ENCODE results near the gene ATF4. TPM values are rescaled to one million over a fixed set of nuclear protein-coding genes. Genes with fewer than 3 reads are reported as not detected.

Gene ATF4
- total RNA-seq, 1 donor from 2014 or later, result 327 TPM

DNA sequence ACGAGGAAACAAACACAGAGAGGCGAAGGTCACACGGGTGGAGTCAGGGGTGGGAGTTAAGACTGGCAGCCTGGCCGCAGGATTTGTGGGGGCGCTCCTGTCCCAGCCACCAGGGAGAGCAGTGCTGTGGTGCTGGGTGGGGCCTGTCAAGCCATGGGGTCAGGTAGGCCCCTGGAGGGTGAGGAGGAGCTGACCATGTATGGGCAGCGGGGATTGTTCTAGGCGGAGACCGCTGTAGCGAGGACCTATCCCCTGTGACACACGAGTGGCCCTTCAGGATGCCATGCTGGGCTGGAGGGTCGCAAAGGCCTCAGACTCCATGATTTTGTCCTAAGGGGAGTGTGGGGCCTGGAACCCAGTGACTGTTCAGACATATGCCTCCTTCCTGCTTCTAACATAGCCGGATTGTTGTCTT, 13.7 kb downstream of the ATF4 start:
- Histone ChIP-seq H3K27me3 (no peaks in the 10 kb centered on the region), H3K9me3 (no peaks in the 10 kb centered on the region), H3K4me1 (peaks cover 34% of the 10 kb centered on the region), H3K27ac (no peak overlapping the region), H3K36me3 (peaks cover 15% of the 10 kb centered on the region), H3K4me3 (no peak overlapping the region)
- DNase-seq, result no peak
- intact Hi-C loops (cut with DNase I), result loop anchor here (5.0 kb wide), 1 partner anchor 37 kb away; no protein-coding TSS in a partner anchor
- TF ChIP-seq, protein P1, sequence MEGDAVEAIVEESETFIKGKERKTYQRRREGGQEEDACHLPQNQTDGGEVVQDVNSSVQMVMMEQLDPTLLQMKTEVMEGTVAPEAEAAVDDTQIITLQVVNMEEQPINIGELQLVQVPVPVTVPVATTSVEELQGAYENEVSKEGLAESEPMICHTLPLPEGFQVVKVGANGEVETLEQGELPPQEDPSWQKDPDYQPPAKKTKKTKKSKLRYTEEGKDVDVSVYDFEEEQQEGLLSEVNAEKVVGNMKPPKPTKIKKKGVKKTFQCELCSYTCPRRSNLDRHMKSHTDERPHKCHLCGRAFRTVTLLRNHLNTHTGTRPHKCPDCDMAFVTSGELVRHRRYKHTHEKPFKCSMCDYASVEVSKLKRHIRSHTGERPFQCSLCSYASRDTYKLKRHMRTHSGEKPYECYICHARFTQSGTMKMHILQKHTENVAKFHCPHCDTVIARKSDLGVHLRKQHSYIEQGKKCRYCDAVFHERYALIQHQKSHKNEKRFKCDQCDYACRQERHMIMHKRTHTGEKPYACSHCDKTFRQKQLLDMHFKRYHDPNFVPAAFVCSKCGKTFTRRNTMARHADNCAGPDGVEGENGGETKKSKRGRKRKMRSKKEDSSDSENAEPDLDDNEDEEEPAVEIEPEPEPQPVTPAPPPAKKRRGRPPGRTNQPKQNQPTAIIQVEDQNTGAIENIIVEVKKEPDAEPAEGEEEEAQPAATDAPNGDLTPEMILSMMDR (IDR thresholded peaks at IDR 0.05), result no peak
- ATAC-seq, result no peak

DNA sequence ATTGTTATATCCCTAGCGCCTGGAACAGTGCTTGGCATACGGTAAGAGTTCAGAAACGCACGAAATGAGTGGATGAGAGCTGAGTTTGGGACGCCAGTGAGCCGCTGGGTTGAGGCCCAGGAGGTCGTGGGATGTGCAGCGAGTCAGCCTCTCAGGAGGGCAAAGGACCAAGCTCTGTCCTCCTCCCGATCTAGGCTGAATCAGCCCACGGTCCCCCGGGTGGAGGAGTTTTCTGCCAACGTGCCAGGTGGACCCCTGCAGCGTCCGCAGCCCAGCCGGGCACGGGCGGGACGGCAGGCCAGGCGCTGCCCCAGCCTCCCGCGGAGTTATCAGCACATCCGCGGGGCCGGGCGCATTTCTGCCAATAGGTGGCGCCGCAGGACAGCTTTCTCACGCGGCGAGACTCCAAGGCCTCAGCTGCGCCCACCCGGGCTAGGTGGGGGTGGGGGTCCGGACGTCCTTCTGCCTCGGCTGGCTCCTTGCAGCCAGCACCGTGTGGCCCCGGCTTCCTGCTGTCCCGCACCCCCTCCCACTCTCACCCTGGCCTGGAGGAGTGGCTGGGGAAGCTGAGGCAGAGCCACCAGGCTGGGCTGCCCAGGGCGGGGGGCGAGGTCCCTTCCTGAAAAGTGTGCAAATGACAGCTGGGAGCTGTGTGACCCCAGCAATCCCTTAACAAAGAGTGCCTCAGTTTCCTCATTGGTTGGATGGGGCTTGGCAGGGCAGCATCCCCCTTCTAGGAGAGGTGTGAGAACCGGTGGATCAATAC, 14.4 kb downstream of the ATF4 start:
- H3K36me3 ChIP-seq, result peaks cover 10% of the 10 kb centered on the region
- H3K27ac ChIP-seq, result no peak overlapping the region
- H3K4me3 ChIP-seq, result no peak overlapping the region
- intact Hi-C loops (cut with DNase I), result loop anchor here (5.0 kb wide), 2 partner anchors 37 to 488 kb away; no protein-coding TSS in a partner anchor
- ATAC-seq (peak; percentile 56), DNase-seq (peak; percentile 89)
- TF ChIP-seq, protein P1 (IDR thresholded peaks at IDR 0.05), result peak; percentile 96
- H3K4me1 ChIP-seq, result peaks cover 27% of the 10 kb centered on the region
- no peaks in the 10 kb centered on the region for H3K27me3 ChIP-seq
- H3K9me3 ChIP-seq, result no peaks in the 10 kb centered on the region

DNA sequence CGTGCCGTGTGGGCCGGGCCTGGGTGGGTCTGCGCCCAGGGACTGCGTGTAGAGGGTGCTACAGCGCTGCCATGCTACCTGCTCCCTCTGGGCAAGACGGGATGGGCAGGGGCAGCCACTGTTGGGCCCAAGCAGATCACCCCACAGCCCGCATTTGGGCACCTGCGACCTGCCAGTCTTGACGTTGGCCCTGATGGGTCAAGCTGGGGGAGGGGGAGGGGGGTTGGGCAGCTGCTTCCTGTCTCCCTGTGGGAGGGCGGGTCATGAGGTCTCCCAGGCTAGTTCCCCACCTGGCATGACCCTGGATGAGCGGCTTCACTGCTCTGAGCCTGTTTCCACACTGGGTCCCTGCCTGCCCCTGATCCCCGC, 15.0 kb downstream of the ATF4 start:
- ATAC-seq (no peak), DNase-seq (no peak)
- Histone ChIP-seq H3K36me3 (peaks cover 4% of the 10 kb centered on the region), H3K4me1 (peaks cover 21% of the 10 kb centered on the region), H3K4me3 (no peak overlapping the region), H3K27me3 (no peaks in the 10 kb centered on the region), H3K27ac (no peak overlapping the region), H3K9me3 (no peaks in the 10 kb centered on the region)
- TF ChIP-seq, protein P1 (IDR thresholded peaks at IDR 0.05), result no peak
- intact Hi-C loops (cut with DNase I), result loop anchor here (5.0 kb wide), 1 partner anchor 487 kb away; no protein-coding TSS in a partner anchor

DNA sequence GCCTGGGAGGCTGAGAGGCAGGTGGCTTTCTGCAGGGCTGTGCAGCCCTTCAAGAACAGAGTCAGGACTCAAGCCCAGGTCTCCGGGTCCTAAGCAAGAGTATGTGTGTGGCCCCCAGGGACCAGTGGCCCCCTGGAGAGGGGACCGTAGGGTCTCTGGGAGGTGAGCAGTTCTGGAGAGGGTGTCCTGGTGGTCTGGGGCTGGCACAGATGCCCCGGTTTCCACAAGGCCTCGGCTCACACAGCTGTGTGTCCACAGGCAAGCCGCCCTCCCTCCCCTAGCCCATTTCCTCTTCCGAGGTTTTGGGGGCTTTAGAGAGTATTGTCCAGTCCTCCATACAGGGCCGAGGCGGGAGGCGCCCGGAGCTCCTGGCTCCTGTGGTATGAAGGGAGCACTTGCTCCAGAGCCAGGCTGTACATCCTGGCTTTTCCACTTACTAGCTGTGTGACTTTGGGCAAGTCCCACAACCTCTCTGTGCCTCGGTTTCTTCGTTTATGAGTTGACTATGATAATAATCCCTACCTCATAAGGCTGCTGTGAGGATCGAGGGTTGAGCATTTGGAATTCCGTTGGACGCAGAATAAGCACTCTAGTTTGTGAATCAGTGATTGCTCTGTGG, 15.6 kb downstream of the ATF4 start:
- Histone ChIP-seq H3K36me3 (peaks cover 2% of the 10 kb centered on the region), H3K27ac (no peak overlapping the region), H3K4me1 (peaks cover 15% of the 10 kb centered on the region), H3K4me3 (no peak overlapping the region), H3K27me3 (no peaks in the 10 kb centered on the region), H3K9me3 (no peaks in the 10 kb centered on the region)
- DNase-seq, result no peak
- TF ChIP-seq, protein P1 (IDR thresholded peaks at IDR 0.05), result no peak
- intact Hi-C loops (cut with DNase I), result loop anchor here (5.0 kb wide), 1 partner anchor 486 kb away; no protein-coding TSS in a partner anchor
- no peak for ATAC-seq

DNA sequence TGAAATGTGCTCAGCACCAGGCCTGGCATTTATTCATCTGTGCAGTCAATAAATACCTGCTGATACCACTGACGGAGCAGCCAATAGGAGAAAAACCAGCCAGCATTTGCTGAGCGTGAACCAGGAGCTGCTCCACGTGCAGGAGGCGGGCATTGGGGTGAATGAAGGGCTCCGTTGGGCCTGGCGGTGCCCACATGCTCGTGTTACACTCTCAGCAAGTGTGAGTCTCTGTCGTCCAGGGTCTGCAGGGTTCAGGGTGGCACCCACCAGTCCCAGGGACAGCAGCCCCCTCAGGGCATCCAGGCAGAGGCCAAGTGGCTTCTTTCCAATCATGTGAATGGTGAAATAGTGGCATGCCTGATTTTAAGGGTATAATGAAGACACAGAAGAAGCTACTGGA, 16.3 kb downstream of the ATF4 start:
- Histone ChIP-seq H3K27ac (no peak overlapping the region), H3K4me1 (peaks cover 8% of the 10 kb centered on the region), H3K36me3 (no peaks in the 10 kb centered on the region), H3K4me3 (no peak overlapping the region), H3K27me3 (no peaks in the 10 kb centered on the region), H3K9me3 (no peaks in the 10 kb centered on the region)
- DNase-seq, result no peak
- TF ChIP-seq, protein P1 (IDR thresholded peaks at IDR 0.05), result no peak
- ATAC-seq, result no peak
- intact Hi-C loops (cut with DNase I), result loop anchor here (5.0 kb wide), 1 partner anchor 486 kb away; no protein-coding TSS in a partner anchor

Measured in upper lobe of right lung (tissue), 1 donor.